DND-41 (cell line): ENCODE data around the gene WDR18.

Experiments used
- EZH2 ChIP-seq: IDR thresholded peaks from 3 replicates; pipeline ENCODE4 v1.6.1; 2012; ENCODE audit warnings: borderline replicate concordance, low read depth, mild to moderate bottlenecking, moderate library complexity, low read length, inconsistent platforms; ENCODE audit not compliant: severe bottlenecking
- TF ChIP-seq, protein P1 (sequence below): IDR thresholded peaks from 2 replicates; pipeline ENCODE4 v1.5.1; 2012; ENCODE audit warnings: borderline replicate concordance, low read length, moderate library complexity, mild to moderate bottlenecking; ENCODE audit not compliant: poor library complexity, severe bottlenecking; ENCODE audit errors: extremely low read depth

DNA sequence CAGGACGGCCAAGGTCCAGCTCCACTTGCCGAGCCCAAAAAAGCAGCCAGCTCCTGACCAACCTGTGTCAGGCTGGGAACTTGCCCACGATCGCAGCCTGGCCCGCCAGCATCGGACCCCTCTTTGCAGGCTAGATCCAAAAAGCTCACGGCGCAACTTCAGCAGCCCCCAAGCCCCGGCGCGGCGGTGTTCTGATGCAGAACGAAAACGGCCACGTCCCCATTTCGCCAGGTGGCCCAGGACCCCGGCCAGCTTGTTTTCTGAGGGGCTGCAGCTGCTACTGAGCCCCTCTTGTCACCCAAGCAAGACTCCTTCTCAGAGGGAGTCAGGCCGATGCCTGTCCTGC lies 35.4 kb downstream of the WDR18 start:
- TF ChIP-seq, protein P1, sequence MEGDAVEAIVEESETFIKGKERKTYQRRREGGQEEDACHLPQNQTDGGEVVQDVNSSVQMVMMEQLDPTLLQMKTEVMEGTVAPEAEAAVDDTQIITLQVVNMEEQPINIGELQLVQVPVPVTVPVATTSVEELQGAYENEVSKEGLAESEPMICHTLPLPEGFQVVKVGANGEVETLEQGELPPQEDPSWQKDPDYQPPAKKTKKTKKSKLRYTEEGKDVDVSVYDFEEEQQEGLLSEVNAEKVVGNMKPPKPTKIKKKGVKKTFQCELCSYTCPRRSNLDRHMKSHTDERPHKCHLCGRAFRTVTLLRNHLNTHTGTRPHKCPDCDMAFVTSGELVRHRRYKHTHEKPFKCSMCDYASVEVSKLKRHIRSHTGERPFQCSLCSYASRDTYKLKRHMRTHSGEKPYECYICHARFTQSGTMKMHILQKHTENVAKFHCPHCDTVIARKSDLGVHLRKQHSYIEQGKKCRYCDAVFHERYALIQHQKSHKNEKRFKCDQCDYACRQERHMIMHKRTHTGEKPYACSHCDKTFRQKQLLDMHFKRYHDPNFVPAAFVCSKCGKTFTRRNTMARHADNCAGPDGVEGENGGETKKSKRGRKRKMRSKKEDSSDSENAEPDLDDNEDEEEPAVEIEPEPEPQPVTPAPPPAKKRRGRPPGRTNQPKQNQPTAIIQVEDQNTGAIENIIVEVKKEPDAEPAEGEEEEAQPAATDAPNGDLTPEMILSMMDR: no peak
- no peak for TF ChIP-seq EZH2
